ENCODE measurements around the gene CNTN4.

DNA sequence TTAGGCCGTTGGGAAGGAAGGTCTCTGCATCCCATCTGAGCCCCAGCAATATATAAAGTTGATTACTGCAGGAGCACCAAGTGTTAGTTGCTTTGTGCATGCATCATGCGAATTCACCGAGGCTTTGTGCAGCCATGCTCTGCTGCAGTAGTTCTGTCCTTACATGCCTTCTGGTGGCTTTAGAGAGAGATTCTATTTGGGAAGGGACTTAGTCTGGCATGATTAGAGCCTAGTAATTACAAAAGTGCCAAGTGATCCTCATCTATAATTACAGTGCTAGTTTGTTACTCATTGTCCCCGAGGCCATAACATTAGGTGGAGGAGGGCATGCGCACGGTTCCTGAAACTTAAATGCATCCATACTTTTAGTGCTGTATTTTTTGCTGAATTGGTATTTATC, 353.6 kb downstream of the CNTN4 start:
- no peak for TF ChIP-seq ETV6 (CRISPR knock-in tag; IDR thresholded peaks at IDR 0.05)
- TF ChIP-seq, protein P1, sequence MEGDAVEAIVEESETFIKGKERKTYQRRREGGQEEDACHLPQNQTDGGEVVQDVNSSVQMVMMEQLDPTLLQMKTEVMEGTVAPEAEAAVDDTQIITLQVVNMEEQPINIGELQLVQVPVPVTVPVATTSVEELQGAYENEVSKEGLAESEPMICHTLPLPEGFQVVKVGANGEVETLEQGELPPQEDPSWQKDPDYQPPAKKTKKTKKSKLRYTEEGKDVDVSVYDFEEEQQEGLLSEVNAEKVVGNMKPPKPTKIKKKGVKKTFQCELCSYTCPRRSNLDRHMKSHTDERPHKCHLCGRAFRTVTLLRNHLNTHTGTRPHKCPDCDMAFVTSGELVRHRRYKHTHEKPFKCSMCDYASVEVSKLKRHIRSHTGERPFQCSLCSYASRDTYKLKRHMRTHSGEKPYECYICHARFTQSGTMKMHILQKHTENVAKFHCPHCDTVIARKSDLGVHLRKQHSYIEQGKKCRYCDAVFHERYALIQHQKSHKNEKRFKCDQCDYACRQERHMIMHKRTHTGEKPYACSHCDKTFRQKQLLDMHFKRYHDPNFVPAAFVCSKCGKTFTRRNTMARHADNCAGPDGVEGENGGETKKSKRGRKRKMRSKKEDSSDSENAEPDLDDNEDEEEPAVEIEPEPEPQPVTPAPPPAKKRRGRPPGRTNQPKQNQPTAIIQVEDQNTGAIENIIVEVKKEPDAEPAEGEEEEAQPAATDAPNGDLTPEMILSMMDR (IDR thresholded peaks at IDR 0.05) = no peak
- TF ChIP-seq, protein P2, sequence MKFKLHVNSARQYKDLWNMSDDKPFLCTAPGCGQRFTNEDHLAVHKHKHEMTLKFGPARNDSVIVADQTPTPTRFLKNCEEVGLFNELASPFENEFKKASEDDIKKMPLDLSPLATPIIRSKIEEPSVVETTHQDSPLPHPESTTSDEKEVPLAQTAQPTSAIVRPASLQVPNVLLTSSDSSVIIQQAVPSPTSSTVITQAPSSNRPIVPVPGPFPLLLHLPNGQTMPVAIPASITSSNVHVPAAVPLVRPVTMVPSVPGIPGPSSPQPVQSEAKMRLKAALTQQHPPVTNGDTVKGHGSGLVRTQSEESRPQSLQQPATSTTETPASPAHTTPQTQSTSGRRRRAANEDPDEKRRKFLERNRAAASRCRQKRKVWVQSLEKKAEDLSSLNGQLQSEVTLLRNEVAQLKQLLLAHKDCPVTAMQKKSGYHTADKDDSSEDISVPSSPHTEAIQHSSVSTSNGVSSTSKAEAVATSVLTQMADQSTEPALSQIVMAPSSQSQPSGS (CRISPR knock-in tag; IDR thresholded peaks at IDR 0.05; ENCODE audit: borderline replicate concordance, low read depth) = no peak
- TF ChIP-seq, protein P3, sequence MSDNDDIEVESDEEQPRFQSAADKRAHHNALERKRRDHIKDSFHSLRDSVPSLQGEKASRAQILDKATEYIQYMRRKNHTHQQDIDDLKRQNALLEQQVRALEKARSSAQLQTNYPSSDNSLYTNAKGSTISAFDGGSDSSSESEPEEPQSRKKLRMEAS (CRISPR knock-in tag; IDR thresholded peaks at IDR 0.05) = no peak
- no peak for TF ChIP-seq ZNF219 (CRISPR knock-in tag; IDR thresholded peaks at IDR 0.05; ENCODE audit: borderline replicate concordance)
- TF ChIP-seq, protein P4, sequence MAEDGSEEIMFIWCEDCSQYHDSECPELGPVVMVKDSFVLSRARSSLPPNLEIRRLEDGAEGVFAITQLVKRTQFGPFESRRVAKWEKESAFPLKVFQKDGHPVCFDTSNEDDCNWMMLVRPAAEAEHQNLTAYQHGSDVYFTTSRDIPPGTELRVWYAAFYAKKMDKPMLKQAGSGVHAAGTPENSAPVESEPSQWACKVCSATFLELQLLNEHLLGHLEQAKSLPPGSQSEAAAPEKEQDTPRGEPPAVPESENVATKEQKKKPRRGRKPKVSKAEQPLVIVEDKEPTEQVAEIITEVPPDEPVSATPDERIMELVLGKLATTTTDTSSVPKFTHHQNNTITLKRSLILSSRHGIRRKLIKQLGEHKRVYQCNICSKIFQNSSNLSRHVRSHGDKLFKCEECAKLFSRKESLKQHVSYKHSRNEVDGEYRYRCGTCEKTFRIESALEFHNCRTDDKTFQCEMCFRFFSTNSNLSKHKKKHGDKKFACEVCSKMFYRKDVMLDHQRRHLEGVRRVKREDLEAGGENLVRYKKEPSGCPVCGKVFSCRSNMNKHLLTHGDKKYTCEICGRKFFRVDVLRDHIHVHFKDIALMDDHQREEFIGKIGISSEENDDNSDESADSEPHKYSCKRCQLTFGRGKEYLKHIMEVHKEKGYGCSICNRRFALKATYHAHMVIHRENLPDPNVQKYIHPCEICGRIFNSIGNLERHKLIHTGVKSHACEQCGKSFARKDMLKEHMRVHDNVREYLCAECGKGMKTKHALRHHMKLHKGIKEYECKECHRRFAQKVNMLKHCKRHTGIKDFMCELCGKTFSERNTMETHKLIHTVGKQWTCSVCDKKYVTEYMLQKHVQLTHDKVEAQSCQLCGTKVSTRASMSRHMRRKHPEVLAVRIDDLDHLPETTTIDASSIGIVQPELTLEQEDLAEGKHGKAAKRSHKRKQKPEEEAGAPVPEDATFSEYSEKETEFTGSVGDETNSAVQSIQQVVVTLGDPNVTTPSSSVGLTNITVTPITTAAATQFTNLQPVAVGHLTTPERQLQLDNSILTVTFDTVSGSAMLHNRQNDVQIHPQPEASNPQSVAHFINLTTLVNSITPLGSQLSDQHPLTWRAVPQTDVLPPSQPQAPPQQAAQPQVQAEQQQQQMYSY (CRISPR knock-in tag; IDR thresholded peaks at IDR 0.05) = no peak
- no peak for TF ChIP-seq TP53 (CRISPR knock-in tag; IDR thresholded peaks at IDR 0.05)
- TF ChIP-seq TEAD4 (CRISPR knock-in tag; IDR thresholded peaks at IDR 0.05) = no peak
- TF ChIP-seq, protein P5, sequence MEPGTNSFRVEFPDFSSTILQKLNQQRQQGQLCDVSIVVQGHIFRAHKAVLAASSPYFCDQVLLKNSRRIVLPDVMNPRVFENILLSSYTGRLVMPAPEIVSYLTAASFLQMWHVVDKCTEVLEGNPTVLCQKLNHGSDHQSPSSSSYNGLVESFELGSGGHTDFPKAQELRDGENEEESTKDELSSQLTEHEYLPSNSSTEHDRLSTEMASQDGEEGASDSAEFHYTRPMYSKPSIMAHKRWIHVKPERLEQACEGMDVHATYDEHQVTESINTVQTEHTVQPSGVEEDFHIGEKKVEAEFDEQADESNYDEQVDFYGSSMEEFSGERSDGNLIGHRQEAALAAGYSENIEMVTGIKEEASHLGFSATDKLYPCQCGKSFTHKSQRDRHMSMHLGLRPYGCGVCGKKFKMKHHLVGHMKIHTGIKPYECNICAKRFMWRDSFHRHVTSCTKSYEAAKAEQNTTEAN (CRISPR knock-in tag; IDR thresholded peaks at IDR 0.05) = no peak
- TF ChIP-seq KAT7 (CRISPR knock-in tag; IDR thresholded peaks at IDR 0.05; ENCODE audit: borderline replicate concordance) = no peak
- TF ChIP-seq CBFB (CRISPR knock-in tag; IDR thresholded peaks at IDR 0.05; ENCODE audit: low read depth) = no peak
- TF ChIP-seq TCF7 (CRISPR knock-in tag; IDR thresholded peaks at IDR 0.05; ENCODE audit: low read depth) = no peak
